Measurements from ENCODE around the gene HAVCR1. TPM values are rescaled to one million over a fixed set of nuclear protein-coding genes. Genes with fewer than 3 reads are reported as not detected.

Gene HAVCR1
- total RNA-seq, 3 donors from 2014 or later, result 0.44 to 2.9 TPM; not detected in 1

DNA sequence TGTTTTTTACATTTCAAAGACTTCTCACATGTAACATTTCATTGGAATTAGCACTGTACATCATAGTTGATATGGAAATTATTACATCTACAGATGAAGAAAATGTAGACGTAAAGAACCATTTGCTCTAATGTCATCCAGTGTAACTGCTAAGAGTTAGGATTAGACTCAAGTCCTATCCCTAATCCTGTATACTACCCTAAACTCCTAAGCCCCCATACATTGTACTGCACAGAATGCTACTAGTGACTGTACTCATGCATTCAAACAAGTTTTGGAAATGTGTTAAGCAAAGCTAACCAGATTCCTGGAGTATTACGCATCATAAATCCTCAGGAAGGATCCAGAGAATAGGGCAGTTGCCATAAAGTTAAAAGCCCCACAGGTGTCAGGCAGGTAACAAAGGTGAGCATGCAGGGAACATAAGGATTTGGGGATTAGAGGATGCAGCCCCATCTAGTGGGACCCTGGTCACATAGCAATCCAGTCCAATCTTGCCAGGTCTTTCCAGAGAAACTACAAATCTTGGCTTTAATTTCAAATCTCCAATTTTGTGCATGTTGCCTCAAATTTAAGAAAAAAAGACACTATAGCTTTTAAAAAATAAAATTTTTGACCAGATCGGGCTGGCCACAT, 32.0 kb downstream of the HAVCR1 start:
- DNase-seq (ENCODE audit: low spot score in 2 of 2), result no peak
- TF ChIP-seq POLR2AphosphoS5 (IDR thresholded peaks at IDR 0.05) (no peak), POLR2A (IDR thresholded peaks at IDR 0.05) (no peak)
- TF ChIP-seq, protein P1, sequence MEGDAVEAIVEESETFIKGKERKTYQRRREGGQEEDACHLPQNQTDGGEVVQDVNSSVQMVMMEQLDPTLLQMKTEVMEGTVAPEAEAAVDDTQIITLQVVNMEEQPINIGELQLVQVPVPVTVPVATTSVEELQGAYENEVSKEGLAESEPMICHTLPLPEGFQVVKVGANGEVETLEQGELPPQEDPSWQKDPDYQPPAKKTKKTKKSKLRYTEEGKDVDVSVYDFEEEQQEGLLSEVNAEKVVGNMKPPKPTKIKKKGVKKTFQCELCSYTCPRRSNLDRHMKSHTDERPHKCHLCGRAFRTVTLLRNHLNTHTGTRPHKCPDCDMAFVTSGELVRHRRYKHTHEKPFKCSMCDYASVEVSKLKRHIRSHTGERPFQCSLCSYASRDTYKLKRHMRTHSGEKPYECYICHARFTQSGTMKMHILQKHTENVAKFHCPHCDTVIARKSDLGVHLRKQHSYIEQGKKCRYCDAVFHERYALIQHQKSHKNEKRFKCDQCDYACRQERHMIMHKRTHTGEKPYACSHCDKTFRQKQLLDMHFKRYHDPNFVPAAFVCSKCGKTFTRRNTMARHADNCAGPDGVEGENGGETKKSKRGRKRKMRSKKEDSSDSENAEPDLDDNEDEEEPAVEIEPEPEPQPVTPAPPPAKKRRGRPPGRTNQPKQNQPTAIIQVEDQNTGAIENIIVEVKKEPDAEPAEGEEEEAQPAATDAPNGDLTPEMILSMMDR (IDR thresholded peaks at IDR 0.05), result peak in 1 of 3 donors; percentile 39
- intact Hi-C loops (cut with DNase I; ENCODE audit: low total_unique reads), result no loop called here

DNA sequence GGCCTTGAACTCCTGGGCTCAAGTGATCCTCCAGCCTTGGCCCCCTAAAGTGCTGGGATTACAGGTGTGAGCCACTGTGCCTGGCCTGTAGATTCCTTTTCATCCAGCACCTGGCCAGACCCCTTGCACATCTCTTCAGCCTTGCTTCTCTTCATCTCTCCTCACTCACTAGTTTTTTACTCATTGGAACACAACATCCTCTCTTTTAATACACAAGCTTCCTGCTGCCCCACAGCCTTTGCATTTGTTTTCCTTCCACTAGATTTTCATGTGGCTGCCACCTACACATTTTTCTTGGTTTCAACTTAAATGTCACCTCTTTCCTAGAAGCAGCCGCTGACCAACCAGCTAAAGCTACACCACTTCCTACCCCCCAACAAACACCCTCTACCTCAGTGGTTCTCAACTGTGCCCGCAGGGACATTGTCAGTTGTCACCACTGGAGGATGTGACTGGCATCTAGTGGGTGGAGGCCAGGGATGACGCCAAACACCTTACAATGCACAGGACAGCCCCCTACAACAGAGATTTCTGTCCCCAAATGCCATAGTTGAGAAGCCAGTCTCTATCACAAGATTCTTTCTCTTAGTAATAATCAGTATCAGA, 33.7 kb downstream of the HAVCR1 start:
- no peak for DNase-seq (ENCODE audit: low spot score in 2 of 2)
- intact Hi-C loops (cut with DNase I; ENCODE audit: low total_unique reads), result no loop called here

More for the DNA sequence above, 32.0 kb downstream of the HAVCR1 start:
- Histone ChIP-seq H3K4me1 (no peaks in the 10 kb centered on the region), H3K4me3 (no peak overlapping the region), H3K27me3 (no peaks in the 10 kb centered on the region), H3K9me3 (no peaks in the 10 kb centered on the region), H3K36me3 (no peaks in the 10 kb centered on the region), H3K27ac (no peak overlapping the region)

DNA sequence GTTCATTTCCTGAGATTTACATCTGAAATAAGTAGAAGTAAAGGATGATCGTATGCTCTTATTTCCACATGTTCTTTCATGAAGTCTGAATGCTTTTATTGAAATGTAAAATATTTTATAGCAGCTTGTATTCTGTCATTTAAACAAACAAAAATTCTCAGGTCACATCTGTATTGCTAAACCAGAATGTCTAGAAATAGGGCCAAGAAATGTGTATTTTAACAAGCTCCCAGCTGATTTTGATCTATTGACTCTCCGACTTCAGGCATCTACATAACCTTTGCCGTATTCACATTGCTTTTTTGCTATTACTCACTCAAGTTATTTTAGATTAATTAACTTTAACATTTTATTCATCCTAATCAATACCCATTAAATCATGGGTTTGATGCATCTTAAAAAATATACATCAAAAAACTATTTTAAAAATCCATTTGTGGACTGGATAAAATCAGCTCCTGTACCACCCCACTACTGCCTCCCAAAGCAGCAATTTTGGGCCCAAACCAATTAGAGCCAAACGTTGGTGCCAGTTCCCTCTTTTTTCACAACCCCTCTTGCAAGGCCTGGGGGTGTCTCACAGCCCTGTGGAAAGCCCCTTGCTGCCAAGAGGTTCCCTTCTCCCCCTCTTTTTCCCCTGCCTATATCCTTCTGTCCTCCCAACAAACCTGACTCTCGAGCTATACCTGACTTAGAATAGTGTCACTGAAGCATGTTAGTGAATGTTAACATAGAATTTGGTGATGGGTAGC, 34.5 kb downstream of the HAVCR1 start:
- no peaks in the 10 kb centered on the region for H3K4me1 ChIP-seq
- no peak for DNase-seq (ENCODE audit: low spot score in 2 of 2)
- H3K4me3 ChIP-seq, result no peak overlapping the region
- H3K9me3 ChIP-seq, result no peaks in the 10 kb centered on the region
- TF ChIP-seq POLR2AphosphoS5 (IDR thresholded peaks at IDR 0.05), result no peak
- TF ChIP-seq POLR2A (IDR thresholded peaks at IDR 0.05), result no peak
- TF ChIP-seq, protein P1 (IDR thresholded peaks at IDR 0.05), result no peak
- H3K27me3 ChIP-seq, result no peaks in the 10 kb centered on the region
- no peaks in the 10 kb centered on the region for H3K36me3 ChIP-seq
- H3K27ac ChIP-seq, result no peak overlapping the region
- intact Hi-C loops (cut with DNase I; ENCODE audit: low total_unique reads), result no loop called here

More for the DNA sequence above, 33.7 kb downstream of the HAVCR1 start:
- Histone ChIP-seq H3K9me3 (no peaks in the 10 kb centered on the region), H3K27ac (no peak overlapping the region), H3K4me3 (no peak overlapping the region), H3K4me1 (no peaks in the 10 kb centered on the region), H3K27me3 (no peaks in the 10 kb centered on the region), H3K36me3 (no peaks in the 10 kb centered on the region)
- TF ChIP-seq POLR2A (IDR thresholded peaks at IDR 0.05) (no peak), POLR2AphosphoS5 (IDR thresholded peaks at IDR 0.05) (no peak)
- TF ChIP-seq, protein P1 (IDR thresholded peaks at IDR 0.05), result no peak

DNA sequence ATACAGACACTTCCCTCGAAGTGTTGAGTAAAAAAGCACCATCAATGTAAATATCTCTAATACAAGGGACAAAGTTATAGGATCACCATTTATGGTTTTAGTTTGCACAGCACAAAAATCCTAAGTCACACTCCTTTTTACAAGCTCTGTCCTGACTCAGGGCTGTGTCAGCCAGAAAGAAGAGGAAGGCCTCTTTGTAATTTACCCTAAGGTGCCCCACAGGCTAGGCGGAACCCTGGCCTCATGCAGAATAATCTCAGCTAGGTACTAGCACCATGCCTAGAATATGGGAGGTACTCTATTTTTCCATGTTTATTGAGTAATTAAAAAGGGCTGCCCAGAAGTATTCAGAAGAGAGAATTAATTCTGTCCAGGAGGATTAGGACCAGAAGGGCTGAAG, 36.9 kb downstream of the HAVCR1 start:
- TF ChIP-seq POLR2A (IDR thresholded peaks at IDR 0.05) (no peak), POLR2AphosphoS5 (IDR thresholded peaks at IDR 0.05) (no peak)
- TF ChIP-seq, protein P1 (IDR thresholded peaks at IDR 0.05), result no peak
- Histone ChIP-seq H3K36me3 (no peaks in the 10 kb centered on the region), H3K4me3 (no peak overlapping the region), H3K4me1 (no peaks in the 10 kb centered on the region), H3K27ac (no peak overlapping the region), H3K9me3 (peaks cover 0 to 12% of the 10 kb centered on the region in 2 donors), H3K27me3 (no peaks in the 10 kb centered on the region)
- intact Hi-C loops (cut with DNase I; ENCODE audit: low total_unique reads), result no loop called here
- DNase-seq (ENCODE audit: low spot score in 2 of 2), result no peak
